SKM-1 treated with dmso at 0.1 percent for 144 hours (cell line): ENCODE results near the gene FOLR2.
A peak's percentile ranks its signal among the peaks of the same experiment; 100 is the strongest.
"Not testable (repeated sequence)": the region's sequence is repeated elsewhere in the genome, so short reads cannot be mapped to it uniquely, and the experiment has no call there.

Source experiments
- DNase-seq: peaks from one replicate; lab custom pipeline; 2025; ENCODE audit not compliant: unreplicated experiment; lab: John Stamatoyannopoulos, UW

Gene FOLR2

GRCh38 chr11:72204886-72205285, 11.7 kb upstream of the FOLR2 start:
- no peak for DNase-seq

- DNase-seq: not testable (repeated sequence)
Observed at GRCh38 chr11:72206794-72207193, 9.8 kb upstream of the FOLR2 start.

GRCh38 chr11:72208281-72208680, 8.3 kb upstream of the FOLR2 start:
- no peak for DNase-seq

- peak; percentile 39 for DNase-seq
Observed at GRCh38 chr11:72209101-72209500, 7.5 kb upstream of the FOLR2 start.

GRCh38 chr11:72217841-72218240, 1.2 kb downstream of the FOLR2 start:
- peak; percentile 67 for DNase-seq

- DNase-seq: no peak
Observed at GRCh38 chr11:72218251-72218745, 1.7 kb downstream of the FOLR2 start.

- no peak for DNase-seq
Observed at GRCh38 chr11:72220696-72221363, 4.2 kb downstream of the FOLR2 start.

GRCh38 chr11:72221386-72222075, 4.9 kb downstream of the FOLR2 start:
- peak; percentile 37 for DNase-seq

- no peak for DNase-seq
Observed at GRCh38 chr11:72222106-72222891, 5.7 kb downstream of the FOLR2 start.

- peak; percentile 95 for DNase-seq
Observed at GRCh38 chr11:72222907-72223614, 6.5 kb downstream of the FOLR2 start.

- peak; percentile 72 for DNase-seq
Observed at GRCh38 chr11:72223615-72224563, 7.3 kb downstream of the FOLR2 start.

- no peak for DNase-seq
Observed at GRCh38 chr11:72224564-72225410, 8.2 kb downstream of the FOLR2 start, which contains the start of gene INPPL1. TSS of gene INPPL1 (plus strand) at chr11:72224767. CDS start at chr11:72224985, 218 bp downstream.

- no peak for DNase-seq
Observed at GRCh38 chr11:72225411-72225951, 8.9 kb downstream of the FOLR2 start.

GRCh38 chr11:72226701-72227100, 10.1 kb downstream of the FOLR2 start:
- DNase-seq: no peak

- DNase-seq: no peak
Observed at GRCh38 chr11:72227316-72228228, 11.0 kb downstream of the FOLR2 start.

GRCh38 chr11:72228229-72228843, 11.7 kb downstream of the FOLR2 start:
- DNase-seq: no peak

GRCh38 chr11:72228844-72229231, 12.2 kb downstream of the FOLR2 start:
- no peak for DNase-seq
